SK-N-SH (cell line): ENCODE results near the gene GALNS. TPM values are rescaled to one million over a fixed set of nuclear protein-coding genes. Genes with fewer than 3 reads are reported as not detected.

Experiments used
- CTCF ChIA-PET: fragments of 300-600, 350-600 bp; formaldehyde crosslinking; extraction: SDS; loops from one replicate; lab custom pipeline; 2021; lab: Yijun Ruan, JAX
- POLR2A ChIA-PET: fragments of 350-600 bp; sonication (Branson Sonifier 250); formaldehyde crosslinking; extraction: SDS; loops from one replicate; lab custom pipeline; 2020; ENCODE audit warnings: antibody characterized with exemption, inconsistent platforms; lab: Yijun Ruan, JAX
- DNase-seq: peaks from one replicate; pipeline ENCODE4 v3.0.0; 2012
- H2AFZ ChIP-seq: fragments of 200-600 bp; sonication (generic); 2 replicates; pipeline ENCODE4 v1.8.1; 2016; ENCODE audit warnings: antibody characterized with exemption, mild to moderate bottlenecking, low read depth
- H3F3A ChIP-seq: fragments of 200-600 bp; sonication (generic); replicated peaks from 2 replicates; pipeline ENCODE3; 2016; ENCODE audit warnings: antibody characterized with exemption, mild to moderate bottlenecking; ENCODE audit not compliant: insufficient read depth
- H3K27ac ChIP-seq, 2 experiments: fragments of 200-500 bp in 1 of 2; fragments of 200-600 bp in 1 of 2; sonication (Bioruptor generic) in 1 of 2; sonication (generic), shearing (Covaris generic) in 1 of 2; 2 replicates each; pipeline versions ENCODE4 v1.5.1 to v1.6.1; 2014 to 2016; ENCODE audit warnings: low read depth in 2 of 2, inconsistent platforms in 1 of 2, low read length in 1 of 2, mild to moderate bottlenecking in 1 of 2, mixed read lengths in 1 of 2
- H3K27me3 ChIP-seq: fragments of 200-600 bp; sonication (generic), shearing (Covaris generic); 2 replicates; pipeline ENCODE4 v1.6.1; 2016; ENCODE audit warnings: mixed run types; ENCODE audit not compliant: insufficient read depth
- H3K36me3 ChIP-seq, 2 experiments: fragments of 200-500 bp in 1 of 2; fragments of 200-600 bp in 1 of 2; sonication (Bioruptor generic) in 1 of 2; sonication (generic) in 1 of 2; replicated peaks in 1 of 2; 2 replicates each; pipeline versions ENCODE3 to v1.5.1; 2014 to 2016; ENCODE audit warnings: low read length in 1 of 2, mild to moderate bottlenecking in 1 of 2; ENCODE audit not compliant: insufficient read depth in 2 of 2, control insufficient read depth in 1 of 2
- H3K4me1 ChIP-seq, 2 experiments: fragments of 200-500 bp in 1 of 2; fragments of 200-600 bp in 1 of 2; sonication (Bioruptor generic) in 1 of 2; sonication (generic), shearing (Covaris generic) in 1 of 2; 2 replicates each; pipeline versions ENCODE4 v1.5.1 to v1.6.1; 2014 to 2016; ENCODE audit warnings: low read depth in 1 of 2, low read length in 1 of 2, mixed run types in 1 of 2; ENCODE audit not compliant: insufficient read depth in 2 of 2, control insufficient read depth in 1 of 2
- H3K4me2 ChIP-seq: fragments of 200-600 bp; sonication (generic), shearing (Covaris generic); 2 replicates; pipeline ENCODE4 v1.6.1; 2017; ENCODE audit warnings: mixed run types
- H3K4me3 ChIP-seq, 2 experiments: fragments of 200-500 bp in 1 of 2; fragments of 200-600 bp in 1 of 2; sonication (Bioruptor generic) in 1 of 2; sonication (generic), shearing (Covaris generic) in 1 of 2; 2 replicates each; pipeline versions ENCODE4 v1.5.1 to v1.8.1; 2014 to 2016; ENCODE audit warnings: low read depth in 2 of 2, inconsistent platforms in 1 of 2, low read length in 1 of 2, mild to moderate bottlenecking in 1 of 2, mixed read lengths in 1 of 2, moderate library complexity in 1 of 2
- H3K79me2 ChIP-seq: fragments of 200-600 bp; sonication (generic); 2 replicates; pipeline ENCODE4 v1.8.1; 2017; ENCODE audit warnings: mild to moderate bottlenecking; ENCODE audit not compliant: insufficient read depth
- H3K9ac ChIP-seq: fragments of 200-600 bp; sonication (generic); 2 replicates; pipeline ENCODE4 v1.6.1; 2017; ENCODE audit warnings: mixed run types
- H3K9me2 ChIP-seq: fragments of 200-600 bp; sonication (generic); 2 replicates; pipeline ENCODE4 v1.6.1; 2017; ENCODE audit warnings: mixed run types
- H3K9me3 ChIP-seq: fragments of 200-600 bp; sonication (generic); 2 replicates; pipeline ENCODE4 v1.6.1; 2017; ENCODE audit warnings: mixed run types, mild to moderate bottlenecking, moderate library complexity
- H4K20me1 ChIP-seq: fragments of 200-600 bp; sonication (generic); 2 replicates; pipeline ENCODE4 v1.6.1; 2017; ENCODE audit warnings: mild to moderate bottlenecking, mixed run types; ENCODE audit not compliant: insufficient read depth
- CHD2 ChIP-seq: fragments of 150-350 bp; IDR thresholded peaks from 2 replicates; pipeline ENCODE4 v1.6.1; 2018; ENCODE audit warnings: low read length; ENCODE audit not compliant: partially characterized antibody
- GABPA ChIP-seq: IDR thresholded peaks from 2 replicates; pipeline ENCODE4 v1.4.0; 2012; ENCODE audit warnings: low read depth, mild to moderate bottlenecking
- JUND ChIP-seq: IDR thresholded peaks from 2 replicates; pipeline ENCODE4 v1.4.0; 2012
- NRF1 ChIP-seq: IDR thresholded peaks from 2 replicates; pipeline ENCODE4 v1.6.1; 2012; ENCODE audit warnings: low read depth, mild to moderate bottlenecking, low read length
- PBX3 ChIP-seq: IDR thresholded peaks from 2 replicates; pipeline ENCODE4; 2012
- POLR2AphosphoS5 ChIP-seq: IDR thresholded peaks from 2 replicates; pipeline ENCODE4 v1.6.1; 2012; ENCODE audit warnings: low read depth, low read length
- RAD21 ChIP-seq: IDR thresholded peaks from 2 replicates; pipeline ENCODE4 v1.6.1; 2012; ENCODE audit warnings: mild to moderate bottlenecking, low read length
- SIN3A ChIP-seq: IDR thresholded peaks from 2 replicates; pipeline ENCODE4 v1.6.1; 2012; ENCODE audit warnings: low read depth, mild to moderate bottlenecking, low read length, moderate library complexity, borderline replicate concordance
- TEAD4 ChIP-seq: IDR thresholded peaks from 2 replicates; pipeline ENCODE4 v1.4.0; 2012; ENCODE audit warnings: mild to moderate bottlenecking, borderline replicate concordance; ENCODE audit not compliant: insufficient read depth
- WGBS: methylation state at CpG from one replicate; pipeline ENCODE4 v1.1.6; 2017; ENCODE audit warnings: low lambda C conversion rate; 5-methylcytosine and 5-hydroxymethylcytosine counted together
- polyA plus RNA-seq, 3 experiments: library from polyadenylated mRNA; depleted of rRNA; stranded (reverse); fragments of >200 nt; gene quantifications; 2 replicates each; pipeline ENCODE4 v1.2.3, GENCODE V29; 2012
- TF ChIP-seq, protein P1 (sequence below): fragments of 200-600 bp; sonication (generic); IDR thresholded peaks from 2 replicates; pipeline ENCODE4 v1.6.1; 2017; ENCODE audit warnings: antibody characterized with exemption, mild to moderate bottlenecking, moderate library complexity
- TF ChIP-seq, protein P2 (sequence below): IDR thresholded peaks from 2 replicates; pipeline ENCODE4 v1.4.0; 2012; ENCODE audit warnings: low read depth, borderline replicate concordance

Gene GALNS
- polyA plus RNA-seq, 1 of the 3 experiments (the other 2 are of a cell fraction): 16.5 TPM

DNA sequence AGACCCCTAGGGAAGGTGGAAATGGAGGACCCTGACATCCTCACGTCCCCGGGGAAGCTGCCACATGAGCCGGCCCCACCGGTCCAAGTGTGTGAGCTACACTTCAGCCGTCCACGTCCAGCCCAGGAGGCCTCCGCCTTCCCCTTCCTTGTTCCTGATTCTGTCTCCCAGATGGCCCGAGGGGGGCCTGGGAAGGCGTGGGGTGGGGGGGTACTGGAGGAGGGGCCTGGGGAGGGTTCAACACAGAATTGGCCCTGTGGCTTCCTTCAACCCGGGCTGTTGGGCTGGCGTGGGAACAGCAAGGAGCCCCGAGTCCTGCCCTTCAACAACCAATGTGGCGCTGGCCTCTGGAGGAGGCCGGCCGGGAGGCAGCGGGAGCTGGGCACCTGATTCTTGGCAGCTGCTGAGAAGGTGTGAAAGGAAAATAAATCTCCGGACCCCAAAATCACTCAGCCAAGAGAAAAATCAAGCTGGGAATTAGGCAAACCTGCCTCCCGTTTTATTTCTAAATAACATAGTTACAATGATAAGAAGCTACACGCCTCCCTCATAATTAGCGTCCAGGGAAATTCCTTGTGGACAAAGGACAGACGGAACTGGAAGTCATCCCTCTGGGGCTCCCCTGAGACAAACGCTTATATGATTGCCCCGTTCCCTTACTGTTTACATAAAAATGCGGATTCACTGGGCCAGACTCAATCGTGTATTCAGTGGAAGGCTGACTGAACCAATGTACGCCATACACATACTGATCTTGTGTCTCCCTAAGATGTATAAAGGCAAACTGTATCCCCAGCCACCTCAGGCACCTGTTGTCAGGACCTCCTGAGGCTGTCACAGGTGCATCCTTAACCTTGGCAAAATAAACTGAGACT, 43.2 kb downstream of the GALNS start:
- Histone ChIP-seq H3K79me2 (peaks cover 14% of the 10 kb centered on the region), H3K4me3 (no peak overlapping the region), H3K9ac (no peak overlapping the region), H3K9me2 (no peaks in the 10 kb centered on the region), H3K27me3 (no peaks in the 10 kb centered on the region), H3K4me2 (peak overlapping the region; percentile 98; the same call in 1 of the 2 replicates), H2AFZ (no peak overlapping the region), H3K4me1 (peaks cover 10 to 29% of the 10 kb centered on the region in 2 experiments; a peak in 2 of 4 replicates), H4K20me1 (peaks cover 21% of the 10 kb centered on the region), H3K9me3 (no peaks in the 10 kb centered on the region), H3F3A (peaks cover 25% of the 10 kb centered on the region), H3K36me3 (peaks cover 0 to 10% of the 10 kb centered on the region in 2 experiments), H3K27ac (no peak overlapping the region)
- TF ChIP-seq NRF1 (no peak), TEAD4 (no peak), POLR2AphosphoS5 (0 out of 2 replicates have a peak, but pooled peaks have one; percentile 30), CHD2 (no peak)
- DNase-seq: no peak
- POLR2A ChIA-PET: no interaction called here
- CTCF ChIA-PET: interaction anchor here (0.6 to 9.1 kb wide), 12 partner anchors 8 to 403 kb away, joined by 3 to 82 read pairs (median 5); partner anchors contain the start of genes CDH15, GALNS and TRAPPC2L
- WGBS: 77% methylated on average over 19 of the region's 26 CpGs

GRCh38 chr16:88812513-88813268, 44.1 kb downstream of the GALNS start:
- CTCF ChIA-PET: interaction anchor here (0.6 to 9.1 kb wide), 16 partner anchors 9 to 404 kb away, joined by 3 to 82 read pairs (median 4); partner anchors contain the start of genes CDH15, GALNS and TRAPPC2L

More at GRCh38 chr16:88812513-88813268, 44.1 kb downstream of the GALNS start:
- DNase-seq: no peak
- Histone ChIP-seq H3K4me1 (peaks cover 10 to 29% of the 10 kb centered on the region in 2 experiments; a peak in 2 of 4 replicates), H3K4me3 (peak overlapping the region; percentile 73 to 74), H3K27ac (peak overlapping the region; percentile 79 to 91), H3F3A (peaks cover 25% of the 10 kb centered on the region), H3K4me2 (peak overlapping the region; percentile 98), H3K79me2 (peaks cover 14% of the 10 kb centered on the region), H3K27me3 (no peaks in the 10 kb centered on the region), H3K9me3 (no peaks in the 10 kb centered on the region), H3K9ac (peak overlapping the region; percentile 78; the same call in 1 of the 2 replicates), H3K9me2 (no peaks in the 10 kb centered on the region), H2AFZ (peak overlapping the region; percentile 89; the same call in 1 of the 2 replicates), H3K36me3 (peaks cover 0 to 17% of the 10 kb centered on the region in 2 experiments), H4K20me1 (peaks cover 21% of the 10 kb centered on the region)
- 51% methylated on average over 21 of the region's 37 CpGs for whole genome bisulfite sequencing
- POLR2A ChIA-PET: interaction anchor here (0.9 to 1.4 kb wide), 2 partner anchors 45 to 358 kb away, joined by 3 to 7 read pairs; partner anchors contain the start of gene TRAPPC2L
- TF ChIP-seq JUND: no peak
- no peak; the same call in 1 of the 2 replicates for TF ChIP-seq PBX3
- no peak for TF ChIP-seq GABPA
- TF ChIP-seq, protein P1, sequence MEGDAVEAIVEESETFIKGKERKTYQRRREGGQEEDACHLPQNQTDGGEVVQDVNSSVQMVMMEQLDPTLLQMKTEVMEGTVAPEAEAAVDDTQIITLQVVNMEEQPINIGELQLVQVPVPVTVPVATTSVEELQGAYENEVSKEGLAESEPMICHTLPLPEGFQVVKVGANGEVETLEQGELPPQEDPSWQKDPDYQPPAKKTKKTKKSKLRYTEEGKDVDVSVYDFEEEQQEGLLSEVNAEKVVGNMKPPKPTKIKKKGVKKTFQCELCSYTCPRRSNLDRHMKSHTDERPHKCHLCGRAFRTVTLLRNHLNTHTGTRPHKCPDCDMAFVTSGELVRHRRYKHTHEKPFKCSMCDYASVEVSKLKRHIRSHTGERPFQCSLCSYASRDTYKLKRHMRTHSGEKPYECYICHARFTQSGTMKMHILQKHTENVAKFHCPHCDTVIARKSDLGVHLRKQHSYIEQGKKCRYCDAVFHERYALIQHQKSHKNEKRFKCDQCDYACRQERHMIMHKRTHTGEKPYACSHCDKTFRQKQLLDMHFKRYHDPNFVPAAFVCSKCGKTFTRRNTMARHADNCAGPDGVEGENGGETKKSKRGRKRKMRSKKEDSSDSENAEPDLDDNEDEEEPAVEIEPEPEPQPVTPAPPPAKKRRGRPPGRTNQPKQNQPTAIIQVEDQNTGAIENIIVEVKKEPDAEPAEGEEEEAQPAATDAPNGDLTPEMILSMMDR: peak; percentile 16; the same call in 1 of the 2 replicates
- TF ChIP-seq RAD21: no peak
- TF ChIP-seq, protein P2, sequence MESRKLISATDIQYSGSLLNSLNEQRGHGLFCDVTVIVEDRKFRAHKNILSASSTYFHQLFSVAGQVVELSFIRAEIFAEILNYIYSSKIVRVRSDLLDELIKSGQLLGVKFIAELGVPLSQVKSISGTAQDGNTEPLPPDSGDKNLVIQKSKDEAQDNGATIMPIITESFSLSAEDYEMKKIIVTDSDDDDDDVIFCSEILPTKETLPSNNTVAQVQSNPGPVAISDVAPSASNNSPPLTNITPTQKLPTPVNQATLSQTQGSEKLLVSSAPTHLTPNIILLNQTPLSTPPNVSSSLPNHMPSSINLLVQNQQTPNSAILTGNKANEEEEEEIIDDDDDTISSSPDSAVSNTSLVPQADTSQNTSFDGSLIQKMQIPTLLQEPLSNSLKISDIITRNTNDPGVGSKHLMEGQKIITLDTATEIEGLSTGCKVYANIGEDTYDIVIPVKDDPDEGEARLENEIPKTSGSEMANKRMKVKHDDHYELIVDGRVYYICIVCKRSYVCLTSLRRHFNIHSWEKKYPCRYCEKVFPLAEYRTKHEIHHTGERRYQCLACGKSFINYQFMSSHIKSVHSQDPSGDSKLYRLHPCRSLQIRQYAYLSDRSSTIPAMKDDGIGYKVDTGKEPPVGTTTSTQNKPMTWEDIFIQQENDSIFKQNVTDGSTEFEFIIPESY: no peak
- no peak for TF ChIP-seq SIN3A
